Sigmoid colon (tissue), 3 donors: ENCODE results near the gene MAN2A2.

Experiments
- CTCF ChIP-seq, 4 experiments: fragments of 450-650 bp in 3 of 4; fragments of 200-600 bp in 1 of 4; IDR thresholded peaks; one replicate each; pipeline ENCODE4 v1.5.1; 2016 to 2019; ENCODE audit warnings: antibody characterized with exemption in 4 of 4, mild to moderate bottlenecking in 3 of 4, moderate library complexity in 2 of 4
- POLR2A ChIP-seq, 2 donors: fragments of 450-650 bp; IDR thresholded peaks; one replicate each; pipeline ENCODE4 v1.6.1; 2016; ENCODE audit warnings: antibody characterized with exemption in 2 of 2, mild to moderate bottlenecking in 2 of 2, moderate library complexity in 2 of 2

GRCh38 chr15:90901175-90902039 lies 1.7 kb upstream of the MAN2A2 start:
- TF ChIP-seq CTCF (IDR thresholded peaks at IDR 0.05) (no peak), POLR2A (IDR thresholded peaks at IDR 0.05) (no peak)
